HepG2 (cell line): ENCODE measurements around the gene VAMP5. TPM values are rescaled to one million over a fixed set of nuclear protein-coding genes. Genes with fewer than 3 reads are reported as not detected.

Experiments
- AKAP8 ChIP-seq: sonication (generic); formaldehyde crosslinking; IDR thresholded peaks from 2 replicates; pipeline ENCODE4 v1.5.1; 2020; ENCODE audit warnings: mild to moderate bottlenecking, missing genetic modification reagents
- FOXK2 ChIP-seq: fragments of 450-650 bp; IDR thresholded peaks from 2 replicates; pipeline ENCODE4 v1.6.1; 2016
- HDAC1 ChIP-seq: sonication (generic); formaldehyde crosslinking; IDR thresholded peaks from 2 replicates; pipeline ENCODE4 v1.5.1; 2020; ENCODE audit warnings: mild to moderate bottlenecking, missing genetic modification reagents
- HOXA5 ChIP-seq: sonication (generic); formaldehyde crosslinking; IDR thresholded peaks from 2 replicates; pipeline ENCODE4 v1.4.0; 2020; ENCODE audit warnings: missing genetic modification reagents
- KAT7 ChIP-seq: IDR thresholded peaks from 2 replicates; pipeline ENCODE4 v1.6.1; 2018; ENCODE audit warnings: borderline replicate concordance, missing compliant biosample characterization
- SRSF1 ChIP-seq: fragments of 200-400 bp; formaldehyde crosslinking; optimal IDR thresholded peaks from 2 replicates; pipeline ENCODE3; 2017; ENCODE audit warnings: mild to moderate bottlenecking, low read depth, low read length, moderate library complexity
- TBX3 ChIP-seq: fragments of 450-650 bp; IDR thresholded peaks from 2 replicates; pipeline ENCODE4 v1.6.1; 2017; ENCODE audit warnings: antibody characterized with exemption, mild to moderate bottlenecking, inconsistent platforms, borderline replicate concordance
- U2AF2 ChIP-seq: fragments of 200-400 bp; formaldehyde crosslinking; IDR thresholded peaks from 2 replicates; pipeline ENCODE4 v1.6.1; 2017; ENCODE audit warnings: low read depth, mild to moderate bottlenecking, low read length
- ZFP90 ChIP-seq: sonication (generic); formaldehyde crosslinking; IDR thresholded peaks from 2 replicates; pipeline ENCODE4 v1.8.0; 2022; ENCODE audit warnings: missing genetic modification reagents, mild to moderate bottlenecking, inconsistent platforms, borderline replicate concordance
- ZNF124 ChIP-seq: sonication (generic); formaldehyde crosslinking; IDR thresholded peaks from 2 replicates; pipeline ENCODE4 v1.4.0; 2020; ENCODE audit warnings: missing genetic modification reagents
- ZNF33A ChIP-seq: sonication (generic); formaldehyde crosslinking; IDR thresholded peaks from 2 replicates; pipeline ENCODE4 v1.5.1; 2020; ENCODE audit warnings: missing genetic modification reagents, mild to moderate bottlenecking, moderate library complexity, borderline replicate concordance
- ZNF549 ChIP-seq: sonication (generic); formaldehyde crosslinking; IDR thresholded peaks from 2 replicates; pipeline ENCODE4 v1.5.0; 2020; ENCODE audit warnings: missing genetic modification reagents
- polyA plus RNA-seq, 8 experiments: library from polyadenylated mRNA; depleted of rRNA in 3 of 8; stranded (reverse) in 7 of 8; unstranded in 1 of 8; fragments of >200 nt; fragmentation: Illumina TruSeq in 4 of 8; extraction: Trizol in 4 of 8; gene quantifications; 2 replicates each; pipeline versions ENCODE4 v1.2.1 to v1.2.3, GENCODE V29; 2011 to 2016; ENCODE audit warnings: low read depth in 4 of 8, missing spikeins in 1 of 8, mixed read lengths in 1 of 8; ENCODE audit not compliant: insufficient read depth in 1 of 8
- total RNA-seq, 5 experiments: library from RNA; depleted of rRNA; stranded (reverse); fragments of >200 nt; fragmentation: Illumina TruSeq; extraction: Trizol; gene quantifications; 2 replicates each; pipeline ENCODE4 v1.2.3, GENCODE V29; 2016; ENCODE audit warnings: low read depth in 1 of 5
- TF ChIP-seq, protein P1 (sequence below): sonication (generic); formaldehyde crosslinking; IDR thresholded peaks from 2 replicates; pipeline ENCODE4; 2020; ENCODE audit warnings: missing genetic modification reagents, mild to moderate bottlenecking, borderline replicate concordance
- TF ChIP-seq, protein P2 (sequence below): sonication (generic); formaldehyde crosslinking; IDR thresholded peaks from 2 replicates; pipeline ENCODE4 v1.8.1; 2023; ENCODE audit warnings: missing genetic modification reagents, mild to moderate bottlenecking, borderline replicate concordance
- TF ChIP-seq, protein P3 (sequence below), 2 experiments: IDR thresholded peaks; 2 replicates each; pipeline ENCODE4 v1.6.1; 2011 to 2012; ENCODE audit warnings: low read length in 2 of 2, borderline replicate concordance in 1 of 2, low read depth in 1 of 2, mild to moderate bottlenecking in 1 of 2, moderate library complexity in 1 of 2
- TF ChIP-seq, protein P4 (sequence below): sonication (generic); formaldehyde crosslinking; IDR thresholded peaks from 2 replicates; pipeline ENCODE4 v1.8.1; 2022; ENCODE audit warnings: mild to moderate bottlenecking, missing genetic modification reagents
- TF ChIP-seq, protein P5 (sequence below): sonication (generic); formaldehyde crosslinking; IDR thresholded peaks from 2 replicates; pipeline ENCODE4 v1.8.0; 2022; ENCODE audit warnings: missing genetic modification reagents, mild to moderate bottlenecking, inconsistent platforms, borderline replicate concordance

Gene VAMP5
- total and polyA plus RNA-seq, 2 of the 13 experiments (the other 11 are each of a cell fraction or from before 2014, with no cell fraction given): 7.2 to 56.7 TPM

DNA sequence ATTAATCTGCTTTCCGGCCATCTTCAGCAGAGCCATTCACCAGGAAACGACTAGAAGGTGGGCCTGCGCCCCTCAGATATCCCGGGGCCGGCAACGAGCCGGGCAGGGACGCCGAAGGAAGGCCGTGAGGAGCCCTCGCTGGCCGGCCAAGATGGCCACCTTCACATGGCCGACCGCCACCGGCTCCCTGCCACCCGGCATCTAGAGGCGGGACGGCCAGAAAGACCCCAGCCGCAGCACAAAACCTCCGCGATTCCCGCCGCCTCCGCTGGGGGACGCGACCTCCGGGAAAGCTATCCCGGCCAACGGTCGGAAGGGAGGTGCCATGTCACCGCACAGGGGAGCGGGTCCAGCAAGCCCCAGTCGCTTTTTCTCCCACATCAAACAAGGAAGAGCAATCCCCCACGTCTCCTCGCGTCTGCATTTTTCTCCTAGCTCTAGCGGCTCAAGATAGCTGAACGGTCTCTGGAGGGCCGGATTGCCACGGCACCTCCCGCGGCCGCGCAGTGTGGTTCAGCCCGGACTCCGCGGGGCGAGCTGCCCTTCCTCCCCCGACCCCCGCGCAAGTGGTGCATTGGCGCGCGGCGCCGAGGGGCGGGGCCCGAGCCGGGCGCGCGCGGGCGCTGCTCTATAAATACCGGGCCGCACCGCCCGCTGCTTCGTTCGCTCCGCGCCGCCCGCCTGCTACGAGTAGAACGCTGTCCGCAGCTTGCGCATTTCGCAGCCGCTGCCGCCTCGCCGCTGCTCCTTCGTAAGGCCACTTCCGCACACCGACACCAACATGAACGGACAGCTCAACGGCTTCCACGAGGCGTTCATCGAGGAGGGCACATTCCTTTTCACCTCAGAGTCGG is 45.5 kb upstream of the VAMP5 start, which contains the start of gene MAT2A (continued):
- TF ChIP-seq TBX3 (peak; percentile 36; the same call in 1 of the 2 replicates), SRSF1 (peak; percentile 87), KAT7 (CRISPR knock-in tag) (peak; percentile 73; the same call in 1 of the 2 replicates), AKAP8 (CRISPR knock-in tag) (peak; percentile 15; the same call in 1 of the 2 replicates), U2AF2 (peak; percentile 2; the same call in 1 of the 2 replicates), ZNF549 (peak; percentile 87; the same call in 1 of the 2 replicates), HOXA5 (CRISPR knock-in tag) (peak; percentile 93; the same call in 1 of the 2 replicates), HDAC1 (peak; percentile 3; the same call in 1 of the 2 replicates), ZNF33A (CRISPR knock-in tag) (peak; percentile 55; the same call in 1 of the 2 replicates), ZNF124 (peak; percentile 48), FOXK2 (peak; percentile 99), ZFP90 (CRISPR knock-in tag) (peak; percentile 91)
- TF ChIP-seq, protein P1, sequence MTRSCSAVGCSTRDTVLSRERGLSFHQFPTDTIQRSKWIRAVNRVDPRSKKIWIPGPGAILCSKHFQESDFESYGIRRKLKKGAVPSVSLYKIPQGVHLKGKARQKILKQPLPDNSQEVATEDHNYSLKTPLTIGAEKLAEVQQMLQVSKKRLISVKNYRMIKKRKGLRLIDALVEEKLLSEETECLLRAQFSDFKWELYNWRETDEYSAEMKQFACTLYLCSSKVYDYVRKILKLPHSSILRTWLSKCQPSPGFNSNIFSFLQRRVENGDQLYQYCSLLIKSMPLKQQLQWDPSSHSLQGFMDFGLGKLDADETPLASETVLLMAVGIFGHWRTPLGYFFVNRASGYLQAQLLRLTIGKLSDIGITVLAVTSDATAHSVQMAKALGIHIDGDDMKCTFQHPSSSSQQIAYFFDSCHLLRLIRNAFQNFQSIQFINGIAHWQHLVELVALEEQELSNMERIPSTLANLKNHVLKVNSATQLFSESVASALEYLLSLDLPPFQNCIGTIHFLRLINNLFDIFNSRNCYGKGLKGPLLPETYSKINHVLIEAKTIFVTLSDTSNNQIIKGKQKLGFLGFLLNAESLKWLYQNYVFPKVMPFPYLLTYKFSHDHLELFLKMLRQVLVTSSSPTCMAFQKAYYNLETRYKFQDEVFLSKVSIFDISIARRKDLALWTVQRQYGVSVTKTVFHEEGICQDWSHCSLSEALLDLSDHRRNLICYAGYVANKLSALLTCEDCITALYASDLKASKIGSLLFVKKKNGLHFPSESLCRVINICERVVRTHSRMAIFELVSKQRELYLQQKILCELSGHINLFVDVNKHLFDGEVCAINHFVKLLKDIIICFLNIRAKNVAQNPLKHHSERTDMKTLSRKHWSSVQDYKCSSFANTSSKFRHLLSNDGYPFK (CRISPR knock-in tag): peak; percentile 27; the same call in 1 of the 2 replicates
- TF ChIP-seq, protein P2, sequence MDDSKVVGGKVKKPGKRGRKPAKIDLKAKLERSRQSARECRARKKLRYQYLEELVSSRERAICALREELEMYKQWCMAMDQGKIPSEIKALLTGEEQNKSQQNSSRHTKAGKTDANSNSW (CRISPR knock-in tag): peak; percentile 83; the same call in 1 of the 2 replicates
- TF ChIP-seq, protein P3, sequence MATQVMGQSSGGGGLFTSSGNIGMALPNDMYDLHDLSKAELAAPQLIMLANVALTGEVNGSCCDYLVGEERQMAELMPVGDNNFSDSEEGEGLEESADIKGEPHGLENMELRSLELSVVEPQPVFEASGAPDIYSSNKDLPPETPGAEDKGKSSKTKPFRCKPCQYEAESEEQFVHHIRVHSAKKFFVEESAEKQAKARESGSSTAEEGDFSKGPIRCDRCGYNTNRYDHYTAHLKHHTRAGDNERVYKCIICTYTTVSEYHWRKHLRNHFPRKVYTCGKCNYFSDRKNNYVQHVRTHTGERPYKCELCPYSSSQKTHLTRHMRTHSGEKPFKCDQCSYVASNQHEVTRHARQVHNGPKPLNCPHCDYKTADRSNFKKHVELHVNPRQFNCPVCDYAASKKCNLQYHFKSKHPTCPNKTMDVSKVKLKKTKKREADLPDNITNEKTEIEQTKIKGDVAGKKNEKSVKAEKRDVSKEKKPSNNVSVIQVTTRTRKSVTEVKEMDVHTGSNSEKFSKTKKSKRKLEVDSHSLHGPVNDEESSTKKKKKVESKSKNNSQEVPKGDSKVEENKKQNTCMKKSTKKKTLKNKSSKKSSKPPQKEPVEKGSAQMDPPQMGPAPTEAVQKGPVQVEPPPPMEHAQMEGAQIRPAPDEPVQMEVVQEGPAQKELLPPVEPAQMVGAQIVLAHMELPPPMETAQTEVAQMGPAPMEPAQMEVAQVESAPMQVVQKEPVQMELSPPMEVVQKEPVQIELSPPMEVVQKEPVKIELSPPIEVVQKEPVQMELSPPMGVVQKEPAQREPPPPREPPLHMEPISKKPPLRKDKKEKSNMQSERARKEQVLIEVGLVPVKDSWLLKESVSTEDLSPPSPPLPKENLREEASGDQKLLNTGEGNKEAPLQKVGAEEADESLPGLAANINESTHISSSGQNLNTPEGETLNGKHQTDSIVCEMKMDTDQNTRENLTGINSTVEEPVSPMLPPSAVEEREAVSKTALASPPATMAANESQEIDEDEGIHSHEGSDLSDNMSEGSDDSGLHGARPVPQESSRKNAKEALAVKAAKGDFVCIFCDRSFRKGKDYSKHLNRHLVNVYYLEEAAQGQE (IDR thresholded peaks at IDR 0.05; ENCODE audit: borderline replicate concordance in 1 of 2, low read depth in 1 of 2, low read length in 2 of 2): peak in 1 of 2 experiments; percentile 84; a peak in 2 of 4 replicates
- TF ChIP-seq, protein P4, sequence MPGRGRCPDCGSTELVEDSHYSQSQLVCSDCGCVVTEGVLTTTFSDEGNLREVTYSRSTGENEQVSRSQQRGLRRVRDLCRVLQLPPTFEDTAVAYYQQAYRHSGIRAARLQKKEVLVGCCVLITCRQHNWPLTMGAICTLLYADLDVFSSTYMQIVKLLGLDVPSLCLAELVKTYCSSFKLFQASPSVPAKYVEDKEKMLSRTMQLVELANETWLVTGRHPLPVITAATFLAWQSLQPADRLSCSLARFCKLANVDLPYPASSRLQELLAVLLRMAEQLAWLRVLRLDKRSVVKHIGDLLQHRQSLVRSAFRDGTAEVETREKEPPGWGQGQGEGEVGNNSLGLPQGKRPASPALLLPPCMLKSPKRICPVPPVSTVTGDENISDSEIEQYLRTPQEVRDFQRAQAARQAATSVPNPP (CRISPR knock-in tag): peak; percentile 90
- TF ChIP-seq, protein P5, sequence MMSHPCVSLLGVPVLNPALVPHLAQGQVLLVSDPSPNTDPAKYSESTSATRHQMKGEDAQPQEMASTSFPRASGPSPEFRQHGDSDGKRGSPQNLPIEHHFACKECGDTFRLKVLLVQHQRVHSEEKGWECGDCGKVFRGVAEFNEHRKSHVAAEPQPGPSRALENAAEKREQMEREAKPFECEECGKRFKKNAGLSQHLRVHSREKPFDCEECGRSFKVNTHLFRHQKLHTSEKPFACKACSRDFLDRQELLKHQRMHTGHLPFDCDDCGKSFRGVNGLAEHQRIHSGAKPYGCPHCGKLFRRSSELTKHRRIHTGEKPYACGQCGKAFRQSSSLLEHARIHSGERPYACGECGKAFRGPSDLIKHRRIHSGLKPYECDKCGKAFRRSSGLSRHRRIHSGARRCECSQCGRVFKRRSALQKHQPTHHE (CRISPR knock-in tag): peak; percentile 83; the same call in 1 of the 2 replicates
